OCI-LY7 (cell line): ENCODE data around the gene GPR63. TPM values are rescaled to one million over a fixed set of nuclear protein-coding genes. Genes with fewer than 3 reads are reported as not detected.

Experiments used
- BruUV-seq: library from RNA; stranded (reverse); fragments of 400-500 nt; replicated peaks from 2 replicates; lab custom pipeline; 2021; lab: Mats Ljungman, UMichigan
- CTCF ChIA-PET: fragments of 300-600 bp; sonication (Branson Sonifier 250); formaldehyde crosslinking; loops from one replicate; lab custom pipeline; 2022; ENCODE audit warnings: antibody characterized with exemption; ENCODE audit not compliant: unreplicated experiment; lab: Charles Lee
- POLR2A ChIA-PET: fragments of 300-600 bp; sonication (Branson Sonifier 250); formaldehyde crosslinking; loops from one replicate; lab custom pipeline; 2022; ENCODE audit warnings: antibody characterized with exemption; lab: Charles Lee
- DNase-seq: peaks from one replicate; pipeline ENCODE4 v3.0.0-alpha.2; 2015; ENCODE audit warnings: low spot score
- H2AFZ ChIP-seq: fragments of 200-600 bp; sonication (generic), shearing (Covaris generic); 2 replicates; pipeline ENCODE4 v1.6.1; 2014; ENCODE audit warnings: mild to moderate bottlenecking, antibody characterized with exemption, low read length, moderate library complexity
- H3K27ac ChIP-seq: fragments of 200-600 bp; sonication (generic); 2 replicates; pipeline ENCODE4 v1.5.1; 2014; ENCODE audit warnings: mixed run types, low read depth, mild to moderate bottlenecking, moderate library complexity, low read length, inconsistent platforms; ENCODE audit not compliant: poor library complexity, severe bottlenecking
- H3K36me3 ChIP-seq: fragments of 200-600 bp; sonication (generic); 2 replicates; pipeline ENCODE4 v1.6.1; 2014; ENCODE audit warnings: mild to moderate bottlenecking, antibody characterized with exemption, low read length, moderate library complexity, mixed read lengths; ENCODE audit not compliant: insufficient read depth
- H3K4me1 ChIP-seq: fragments of 200-600 bp; sonication (generic); 2 replicates; pipeline ENCODE4 v1.5.1; 2014; ENCODE audit warnings: mild to moderate bottlenecking, low read length; ENCODE audit not compliant: insufficient read depth, poor library complexity, severe bottlenecking
- H3K4me2 ChIP-seq: fragments of 200-600 bp; sonication (generic); 2 replicates; pipeline ENCODE4 v1.6.1; 2014; ENCODE audit warnings: mild to moderate bottlenecking, low read length
- H3K4me3 ChIP-seq: fragments of 200-600 bp; sonication (generic); 2 replicates; pipeline ENCODE4 v1.5.1; 2014; ENCODE audit warnings: mild to moderate bottlenecking, low read depth, low read length; ENCODE audit not compliant: poor library complexity, severe bottlenecking
- H3K79me2 ChIP-seq: fragments of 200-600 bp; sonication (generic); 2 replicates; pipeline ENCODE4 v1.6.1; 2016; ENCODE audit warnings: low read depth, mild to moderate bottlenecking, low read length, moderate library complexity, mixed read lengths; ENCODE audit not compliant: insufficient read depth
- H3K9me2 ChIP-seq: fragments of 200-600 bp; sonication (generic); 2 replicates; pipeline ENCODE4 v1.6.1; 2016; ENCODE audit warnings: mild to moderate bottlenecking, low read length, mixed read lengths; ENCODE audit not compliant: insufficient read depth
- H3K9me3 ChIP-seq: fragments of 200-600 bp; sonication (generic); 2 replicates; pipeline ENCODE4 v1.6.1; 2014; ENCODE audit warnings: mild to moderate bottlenecking, mixed run types, low read length, mixed read lengths
- H4K20me1 ChIP-seq: fragments of 200-600 bp; sonication (generic); 2 replicates; pipeline ENCODE4 v1.6.1; 2014; ENCODE audit warnings: mild to moderate bottlenecking, antibody characterized with exemption, low read length, moderate library complexity, mixed read lengths; ENCODE audit not compliant: insufficient read depth
- CTCF ChIP-seq: fragments of 200-600 bp; sonication (generic); conservative IDR thresholded peaks from 2 replicates; pipeline ENCODE4 v1.5.1; 2014; ENCODE audit warnings: mild to moderate bottlenecking, antibody characterized with exemption, low read length, moderate library complexity, mixed read lengths
- EZH2phosphoT487 ChIP-seq: fragments of 200-600 bp; sonication (generic); IDR thresholded peaks from 2 replicates; pipeline ENCODE4 v1.6.1; 2018; ENCODE audit warnings: low read depth, borderline replicate concordance, mild to moderate bottlenecking, mixed run types, antibody characterized with exemption, low read length, moderate library complexity, mixed read lengths
- intact Hi-C: fragments of 100-400 bp; cut with micrococcal nuclease; formaldehyde crosslinking; loops from one replicate; pipeline ENCODE4 v1.10.0; 2022; ENCODE audit not compliant: unreplicated experiment
- total RNA-seq, 2 experiments: library from RNA; depleted of rRNA in 1 of 2; stranded (reverse); fragments of >200 nt in 1 of 2; shearing (Covaris generic) in 1 of 2; gene quantifications; 2 replicates each; pipeline ENCODE4 v1.2.3, GENCODE V29; 2014 to 2022

The GPR63 gene
- total RNA-seq, 2 experiments from 2014 or later = 1.0 to 1.6 TPM

GRCh38 chr6:96777113-96777512 is 60.2 kb downstream of the GPR63 start:
- Histone ChIP-seq H3K36me3 (no peaks in the 10 kb centered on the region), H3K4me3 (no peak overlapping the region), H3K9me2 (no peaks in the 10 kb centered on the region), H3K9me3 (no peaks in the 10 kb centered on the region), H2AFZ (no peak overlapping the region), H3K4me1 (no peaks in the 10 kb centered on the region), H3K27ac (no peak overlapping the region), H4K20me1 (no peaks in the 10 kb centered on the region), H3K4me2 (no peak overlapping the region), H3K79me2 (no peaks in the 10 kb centered on the region)
- intact Hi-C loops = no loop called here
- no TSS peak for BruUV-seq
- no peak for DNase-seq
- TF ChIP-seq EZH2phosphoT487 (no peak), CTCF (no peak)
- POLR2A ChIA-PET = interaction anchor here (0.6 to 1.5 kb wide), 6 partner anchors 23 to 1036 kb away, joined by 3 to 8 read pairs (median 4); no protein-coding TSS in a partner anchor
- CTCF ChIA-PET = no interaction called here

- ChIA-PET POLR2A (interaction anchor here (0.6 to 1.6 kb wide), 8 partner anchors 7 to 1491 kb away, joined by 3 to 4 read pairs (median 4); no protein-coding TSS in a partner anchor), CTCF (no interaction called here)
- no peak for TF ChIP-seq EZH2phosphoT487
- no peak for TF ChIP-seq CTCF
- no peak overlapping the region for H3K27ac ChIP-seq
- no TSS peak for BruUV-seq
- H3K4me2 ChIP-seq = no peak overlapping the region
- no peaks in the 10 kb centered on the region for H3K4me1 ChIP-seq
- H4K20me1 ChIP-seq = no peaks in the 10 kb centered on the region
- H3K79me2 ChIP-seq = no peaks in the 10 kb centered on the region
- intact Hi-C loops = no loop called here
- no peaks in the 10 kb centered on the region for H3K9me3 ChIP-seq
- no peak overlapping the region for H2AFZ ChIP-seq
- no peaks in the 10 kb centered on the region for H3K9me2 ChIP-seq
- no peak overlapping the region for H3K4me3 ChIP-seq
- H3K36me3 ChIP-seq = no peaks in the 10 kb centered on the region
- DNase-seq = no peak
Observed at GRCh38 chr6:96775727-96776400, 61.4 kb downstream of the GPR63 start.

GRCh38 chr6:96766769-96767168 is 70.5 kb downstream of the GPR63 start:
- no peak overlapping the region for H2AFZ ChIP-seq
- H3K36me3 ChIP-seq = no peaks in the 10 kb centered on the region
- BruUV-seq = no TSS peak
- H4K20me1 ChIP-seq = no peaks in the 10 kb centered on the region
- no peak overlapping the region for H3K4me3 ChIP-seq
- H3K4me2 ChIP-seq = no peak overlapping the region
- no peaks in the 10 kb centered on the region for H3K79me2 ChIP-seq
- TF ChIP-seq EZH2phosphoT487 = no peak
- TF ChIP-seq CTCF = no peak
- no peaks in the 10 kb centered on the region for H3K9me2 ChIP-seq
- POLR2A ChIA-PET = interaction anchor here (1.4 kb wide), 1 partner anchor 22 kb away, joined by 3 read pairs; no protein-coding TSS in a partner anchor
- intact Hi-C loops = no loop called here
- no peak for DNase-seq
- H3K4me1 ChIP-seq = no peaks in the 10 kb centered on the region
- H3K9me3 ChIP-seq = no peaks in the 10 kb centered on the region
- CTCF ChIA-PET = no interaction called here
- H3K27ac ChIP-seq = no peak overlapping the region
